SK-N-SH treated with all-trans-retinoic acid at 6 μM for 48 hours (cell line): ENCODE data around the gene CD4.

Source experiments
- ATAC-seq: fragments of 200-7000 bp; cut with Tn5 transposase; 3 replicates; pipeline ENCODE4 v1.9.1; 2020; ENCODE audit warnings: mild to moderate bottlenecking, moderate library complexity
- ARNTL ChIP-seq: fragments of 450-650 bp; formaldehyde crosslinking; IDR thresholded peaks from 2 replicates; pipeline ENCODE4 v1.5.0; 2020; ENCODE audit warnings: low read depth, mild to moderate bottlenecking, moderate library complexity, borderline replicate concordance
- BACH2 ChIP-seq: fragments of 250-450 bp; sonication (Bioruptor Pico); IDR thresholded peaks from 2 replicates; pipeline ENCODE4 v1.9.0; 2021; ENCODE audit warnings: mild to moderate bottlenecking, borderline replicate concordance
- CSDC2 ChIP-seq: fragments of 250-450 bp; sonication (Bioruptor Pico); IDR thresholded peaks from 2 replicates; pipeline ENCODE4 v1.5.0; 2020; ENCODE audit warnings: mild to moderate bottlenecking, moderate library complexity
- ESRRG ChIP-seq: fragments of 250-450 bp; sonication (Bioruptor Pico); IDR thresholded peaks from 2 replicates; pipeline ENCODE4 v1.6.1; 2021; ENCODE audit warnings: mild to moderate bottlenecking
- GLIS3 ChIP-seq: fragments of 250-450 bp; sonication (Bioruptor Pico); IDR thresholded peaks from 2 replicates; pipeline ENCODE4 v1.5.0; 2020; ENCODE audit warnings: mild to moderate bottlenecking, moderate library complexity
- OSR1 ChIP-seq: fragments of 250-450 bp; sonication (Bioruptor Pico); IDR thresholded peaks from 2 replicates; pipeline ENCODE4 v1.8.0; 2022; ENCODE audit warnings: moderate library complexity, mild to moderate bottlenecking, inconsistent platforms
- PPARA ChIP-seq: fragments of 250-450 bp; sonication (Bioruptor Pico); IDR thresholded peaks from 2 replicates; pipeline ENCODE4 v1.5.0; 2020; ENCODE audit warnings: mild to moderate bottlenecking, borderline replicate concordance
- SNAI2 ChIP-seq: fragments of 250-450 bp; sonication (Bioruptor Pico); IDR thresholded peaks from 2 replicates; pipeline ENCODE4 v1.5.0; 2020; ENCODE audit warnings: mild to moderate bottlenecking, moderate library complexity
- TCF4 ChIP-seq: fragments of 250-450 bp; sonication (Bioruptor Pico); IDR thresholded peaks from 2 replicates; pipeline ENCODE4 v1.8.0; 2021; ENCODE audit warnings: mild to moderate bottlenecking, moderate library complexity, borderline replicate concordance
- TOX ChIP-seq: fragments of 250-450 bp; sonication (Bioruptor Pico); IDR thresholded peaks from 2 replicates; pipeline ENCODE4 v1.8.0; 2021; ENCODE audit warnings: mild to moderate bottlenecking, moderate library complexity, borderline replicate concordance
- ZFP3 ChIP-seq: fragments of 250-450 bp; sonication (Bioruptor Pico); IDR thresholded peaks from 2 replicates; pipeline ENCODE4 v1.5.0; 2020; ENCODE audit warnings: mild to moderate bottlenecking, moderate library complexity
- ZFP30 ChIP-seq: fragments of 450-650 bp; formaldehyde crosslinking; IDR thresholded peaks from 2 replicates; pipeline ENCODE4 v1.5.0; 2022; ENCODE audit warnings: mild to moderate bottlenecking, moderate library complexity
- ZNF565 ChIP-seq: fragments of 450-650 bp; formaldehyde crosslinking; conservative IDR thresholded peaks from 2 replicates; pipeline ENCODE4 v1.5.0; 2020; ENCODE audit warnings: low read depth, mild to moderate bottlenecking, moderate library complexity
- ZNF70 ChIP-seq: fragments of 450-650 bp; formaldehyde crosslinking; IDR thresholded peaks from 2 replicates; pipeline ENCODE4 v1.5.0; 2020; ENCODE audit warnings: mild to moderate bottlenecking, moderate library complexity
- TF ChIP-seq, protein P1 (sequence below): fragments of 250-450 bp; sonication (Bioruptor Pico); IDR thresholded peaks from 2 replicates; pipeline ENCODE4 v1.5.0; 2020; ENCODE audit warnings: mild to moderate bottlenecking, moderate library complexity
- TF ChIP-seq, protein P2 (sequence below): fragments of 250-450 bp; sonication (Bioruptor Pico); IDR thresholded peaks from 2 replicates; pipeline ENCODE4 v1.8.0; 2020; ENCODE audit warnings: mild to moderate bottlenecking, moderate library complexity, borderline replicate concordance
- TF ChIP-seq, protein P3 (sequence below): fragments of 250-450 bp; sonication (Bioruptor Pico); IDR thresholded peaks from 2 replicates; pipeline ENCODE4 v1.5.1; 2021; ENCODE audit warnings: mild to moderate bottlenecking, moderate library complexity
- TF ChIP-seq, protein P4 (sequence below): fragments of 250-450 bp; sonication (Bioruptor Pico); IDR thresholded peaks from 2 replicates; pipeline ENCODE4 v1.8.0; 2021; ENCODE audit warnings: low read depth, mild to moderate bottlenecking, moderate library complexity, borderline replicate concordance

Gene CD4

DNA sequence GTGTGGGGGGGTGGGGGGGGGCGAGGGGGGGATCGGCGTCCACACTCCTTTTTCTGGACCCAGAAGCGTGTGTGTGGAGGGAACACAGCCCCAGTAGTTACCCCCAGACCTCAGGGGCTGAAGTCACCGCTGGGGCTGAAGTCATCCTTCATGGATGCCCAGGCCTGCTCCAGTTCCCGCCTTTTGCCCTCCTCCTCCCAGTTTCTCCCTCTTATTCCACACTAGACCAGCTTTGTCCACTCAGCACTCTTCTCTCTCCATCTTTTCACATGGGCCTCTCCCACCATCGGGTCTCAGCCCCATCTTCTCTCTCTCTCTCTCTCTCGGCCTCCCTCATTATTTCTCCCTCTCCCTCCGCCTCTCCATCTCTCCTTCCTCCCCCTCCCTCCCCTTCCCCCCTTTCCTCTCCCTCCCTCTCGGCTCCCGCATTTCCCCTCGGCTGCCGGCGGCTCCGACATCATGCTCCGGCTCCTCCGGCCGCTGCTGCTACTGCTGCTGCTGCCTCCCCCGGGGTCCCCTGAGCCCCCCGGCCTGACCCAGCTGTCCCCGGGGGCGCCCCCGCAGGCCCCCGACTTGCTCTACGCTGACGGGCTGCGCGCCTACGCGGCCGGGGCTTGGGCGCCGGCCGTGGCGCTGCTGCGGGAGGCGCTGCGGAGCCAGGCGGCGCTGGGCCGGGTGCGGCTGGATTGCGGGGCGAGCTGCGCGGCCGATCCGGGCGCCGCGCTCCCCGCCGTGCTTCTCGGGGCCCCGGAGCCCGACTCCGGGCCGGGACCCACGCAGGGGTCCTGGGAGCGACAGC, 38.9 kb downstream of the CD4 start, which contains the start of gene P3H3:
Gene P3H3 (plus strand): TSS at position 426 of the 799 bp plus-strand sequence. CDS start 34 bp downstream, at position 460.
- no peak for TF ChIP-seq ARNTL (CRISPR knock-in tag)
- TF ChIP-seq ZFP30 (CRISPR knock-in tag), result no peak
- TF ChIP-seq ZFP3 (CRISPR knock-in tag), result no peak
- TF ChIP-seq GLIS3 (CRISPR knock-in tag), result no peak
- TF ChIP-seq, protein P1, sequence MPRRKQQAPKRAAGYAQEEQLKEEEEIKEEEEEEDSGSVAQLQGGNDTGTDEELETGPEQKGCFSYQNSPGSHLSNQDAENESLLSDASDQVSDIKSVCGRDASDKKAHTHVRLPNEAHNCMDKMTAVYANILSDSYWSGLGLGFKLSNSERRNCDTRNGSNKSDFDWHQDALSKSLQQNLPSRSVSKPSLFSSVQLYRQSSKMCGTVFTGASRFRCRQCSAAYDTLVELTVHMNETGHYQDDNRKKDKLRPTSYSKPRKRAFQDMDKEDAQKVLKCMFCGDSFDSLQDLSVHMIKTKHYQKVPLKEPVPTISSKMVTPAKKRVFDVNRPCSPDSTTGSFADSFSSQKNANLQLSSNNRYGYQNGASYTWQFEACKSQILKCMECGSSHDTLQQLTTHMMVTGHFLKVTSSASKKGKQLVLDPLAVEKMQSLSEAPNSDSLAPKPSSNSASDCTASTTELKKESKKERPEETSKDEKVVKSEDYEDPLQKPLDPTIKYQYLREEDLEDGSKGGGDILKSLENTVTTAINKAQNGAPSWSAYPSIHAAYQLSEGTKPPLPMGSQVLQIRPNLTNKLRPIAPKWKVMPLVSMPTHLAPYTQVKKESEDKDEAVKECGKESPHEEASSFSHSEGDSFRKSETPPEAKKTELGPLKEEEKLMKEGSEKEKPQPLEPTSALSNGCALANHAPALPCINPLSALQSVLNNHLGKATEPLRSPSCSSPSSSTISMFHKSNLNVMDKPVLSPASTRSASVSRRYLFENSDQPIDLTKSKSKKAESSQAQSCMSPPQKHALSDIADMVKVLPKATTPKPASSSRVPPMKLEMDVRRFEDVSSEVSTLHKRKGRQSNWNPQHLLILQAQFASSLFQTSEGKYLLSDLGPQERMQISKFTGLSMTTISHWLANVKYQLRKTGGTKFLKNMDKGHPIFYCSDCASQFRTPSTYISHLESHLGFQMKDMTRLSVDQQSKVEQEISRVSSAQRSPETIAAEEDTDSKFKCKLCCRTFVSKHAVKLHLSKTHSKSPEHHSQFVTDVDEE (CRISPR knock-in tag), result no peak
- TF ChIP-seq SNAI2 (CRISPR knock-in tag), result no peak
- peak; percentile 32 for ATAC-seq

DNA sequence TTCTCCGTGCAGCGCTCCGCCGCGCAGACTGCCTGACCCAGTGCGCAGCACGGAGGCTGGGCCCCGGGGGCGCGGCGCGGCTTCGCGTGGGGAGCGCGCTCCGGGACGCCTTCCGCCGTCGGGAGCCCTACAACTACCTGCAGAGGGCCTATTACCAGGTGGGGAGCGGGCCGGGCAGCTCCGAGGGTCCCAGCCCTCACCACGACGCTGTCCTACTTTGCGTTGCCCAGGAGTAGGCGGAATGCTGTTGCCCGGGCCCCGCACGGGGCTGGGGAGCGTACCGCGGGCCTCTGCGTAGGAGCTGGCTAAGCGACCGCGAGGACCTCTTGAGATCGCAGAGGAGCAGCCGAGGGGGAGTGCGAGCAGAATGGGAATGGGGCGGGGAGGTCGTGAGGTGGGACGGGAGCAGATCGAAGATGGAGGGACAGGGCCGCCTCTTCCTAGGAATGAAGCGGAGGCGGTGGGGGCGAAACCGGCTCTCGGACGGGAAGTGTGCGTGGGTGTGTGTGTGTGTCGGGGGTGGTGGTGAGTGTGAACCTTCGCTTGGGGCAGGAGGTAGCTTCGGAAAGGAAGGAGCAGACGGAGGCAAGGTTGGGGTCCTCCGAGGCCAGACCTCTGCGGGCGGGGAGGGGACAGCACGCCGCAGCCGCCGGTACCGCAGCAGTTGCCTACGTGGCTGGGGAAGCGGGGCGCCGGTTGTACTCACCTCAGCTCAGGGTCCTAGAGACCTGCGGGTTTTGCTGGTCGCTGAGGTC, 39.6 kb downstream of the CD4 start:
- TF ChIP-seq OSR1 (CRISPR knock-in tag), result no peak
- TF ChIP-seq TOX (CRISPR knock-in tag), result no peak
- TF ChIP-seq TCF4, result no peak
- TF ChIP-seq, protein P2, sequence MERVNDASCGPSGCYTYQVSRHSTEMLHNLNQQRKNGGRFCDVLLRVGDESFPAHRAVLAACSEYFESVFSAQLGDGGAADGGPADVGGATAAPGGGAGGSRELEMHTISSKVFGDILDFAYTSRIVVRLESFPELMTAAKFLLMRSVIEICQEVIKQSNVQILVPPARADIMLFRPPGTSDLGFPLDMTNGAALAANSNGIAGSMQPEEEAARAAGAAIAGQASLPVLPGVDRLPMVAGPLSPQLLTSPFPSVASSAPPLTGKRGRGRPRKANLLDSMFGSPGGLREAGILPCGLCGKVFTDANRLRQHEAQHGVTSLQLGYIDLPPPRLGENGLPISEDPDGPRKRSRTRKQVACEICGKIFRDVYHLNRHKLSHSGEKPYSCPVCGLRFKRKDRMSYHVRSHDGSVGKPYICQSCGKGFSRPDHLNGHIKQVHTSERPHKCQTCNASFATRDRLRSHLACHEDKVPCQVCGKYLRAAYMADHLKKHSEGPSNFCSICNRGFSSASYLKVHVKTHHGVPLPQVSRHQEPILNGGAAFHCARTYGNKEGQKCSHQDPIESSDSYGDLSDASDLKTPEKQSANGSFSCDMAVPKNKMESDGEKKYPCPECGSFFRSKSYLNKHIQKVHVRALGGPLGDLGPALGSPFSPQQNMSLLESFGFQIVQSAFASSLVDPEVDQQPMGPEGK (CRISPR knock-in tag), result no peak
- TF ChIP-seq SNAI2 (CRISPR knock-in tag), result no peak
- TF ChIP-seq, protein P3, sequence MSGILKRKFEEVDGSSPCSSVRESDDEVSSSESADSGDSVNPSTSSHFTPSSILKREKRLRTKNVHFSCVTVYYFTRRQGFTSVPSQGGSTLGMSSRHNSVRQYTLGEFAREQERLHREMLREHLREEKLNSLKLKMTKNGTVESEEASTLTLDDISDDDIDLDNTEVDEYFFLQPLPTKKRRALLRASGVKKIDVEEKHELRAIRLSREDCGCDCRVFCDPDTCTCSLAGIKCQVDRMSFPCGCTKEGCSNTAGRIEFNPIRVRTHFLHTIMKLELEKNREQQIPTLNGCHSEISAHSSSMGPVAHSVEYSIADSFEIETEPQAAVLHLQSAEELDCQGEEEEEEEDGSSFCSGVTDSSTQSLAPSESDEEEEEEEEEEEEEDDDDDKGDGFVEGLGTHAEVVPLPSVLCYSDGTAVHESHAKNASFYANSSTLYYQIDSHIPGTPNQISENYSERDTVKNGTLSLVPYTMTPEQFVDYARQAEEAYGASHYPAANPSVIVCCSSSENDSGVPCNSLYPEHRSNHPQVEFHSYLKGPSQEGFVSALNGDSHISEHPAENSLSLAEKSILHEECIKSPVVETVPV (CRISPR knock-in tag), result no peak
- TF ChIP-seq ARNTL (CRISPR knock-in tag), result no peak
- TF ChIP-seq, all 23 proteins: peak for 0
- peak; percentile 60 for ATAC-seq

DNA sequence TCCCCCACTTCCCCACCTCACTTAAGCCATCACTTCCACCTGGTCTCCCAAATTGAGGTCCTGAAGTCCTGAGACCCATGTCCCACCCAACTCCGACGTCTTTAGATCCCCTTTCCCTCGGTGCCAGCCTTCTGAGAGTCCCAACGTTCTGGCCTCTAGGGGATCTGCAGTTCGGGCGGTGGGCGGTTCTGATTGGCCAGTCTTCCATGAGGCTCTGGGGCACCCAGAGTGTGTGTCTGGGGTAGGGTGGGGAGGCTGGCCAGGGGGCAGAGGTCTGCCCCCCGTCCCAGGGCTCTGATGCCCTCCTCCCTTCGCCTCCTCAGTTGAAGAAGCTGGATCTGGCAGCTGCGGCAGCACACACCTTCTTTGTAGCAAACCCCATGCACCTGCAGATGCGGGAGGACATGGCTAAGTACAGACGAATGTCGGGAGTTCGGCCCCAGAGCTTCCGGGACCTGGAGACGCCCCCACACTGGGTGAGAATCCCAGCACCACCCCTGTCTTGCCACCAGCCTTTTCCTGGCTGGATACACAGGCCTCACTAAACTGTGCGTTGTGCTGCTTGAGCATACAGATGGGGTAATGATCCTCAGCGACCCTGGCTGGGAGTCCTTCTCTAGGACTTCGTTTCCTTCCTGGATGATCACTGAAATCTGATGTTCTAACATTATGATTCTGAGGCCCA, 40.4 kb downstream of the CD4 start:
- peak; percentile 47 for ATAC-seq
- TF ChIP-seq PPARA (CRISPR knock-in tag) (no peak), ZNF565 (CRISPR knock-in tag) (no peak), ARNTL (CRISPR knock-in tag) (no peak), OSR1 (CRISPR knock-in tag) (no peak), ZNF70 (CRISPR knock-in tag) (no peak), GLIS3 (CRISPR knock-in tag) (no peak), ZFP3 (CRISPR knock-in tag) (no peak), BACH2 (CRISPR knock-in tag) (no peak), CSDC2 (CRISPR knock-in tag) (no peak), ESRRG (CRISPR knock-in tag) (no peak), SNAI2 (CRISPR knock-in tag) (no peak)
- TF ChIP-seq, protein P1 (CRISPR knock-in tag), result no peak
- TF ChIP-seq, protein P4, sequence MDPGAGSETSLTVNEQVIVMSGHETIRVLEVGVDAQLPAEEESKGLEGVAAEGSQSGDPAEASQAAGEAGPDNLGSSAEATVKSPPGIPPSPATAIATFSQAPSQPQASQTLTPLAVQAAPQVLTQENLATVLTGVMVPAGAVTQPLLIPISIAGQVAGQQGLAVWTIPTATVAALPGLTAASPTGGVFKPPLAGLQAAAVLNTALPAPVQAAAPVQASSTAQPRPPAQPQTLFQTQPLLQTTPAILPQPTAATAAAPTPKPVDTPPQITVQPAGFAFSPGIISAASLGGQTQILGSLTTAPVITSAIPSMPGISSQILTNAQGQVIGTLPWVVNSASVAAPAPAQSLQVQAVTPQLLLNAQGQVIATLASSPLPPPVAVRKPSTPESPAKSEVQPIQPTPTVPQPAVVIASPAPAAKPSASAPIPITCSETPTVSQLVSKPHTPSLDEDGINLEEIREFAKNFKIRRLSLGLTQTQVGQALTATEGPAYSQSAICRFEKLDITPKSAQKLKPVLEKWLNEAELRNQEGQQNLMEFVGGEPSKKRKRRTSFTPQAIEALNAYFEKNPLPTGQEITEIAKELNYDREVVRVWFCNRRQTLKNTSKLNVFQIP (CRISPR knock-in tag), result no peak
- TF ChIP-seq, protein P3 (CRISPR knock-in tag), result no peak
- TF ChIP-seq, protein P2 (CRISPR knock-in tag), result no peak
